Activated T-helper 1 cell treated with anti-CD3 and anti-CD28 coated beads, Interleukin-2, amount 50 U/mL, for 16 hours (primary cell): Measurements from ENCODE around the gene DGCR2.

Experiments used
- DNase-seq, 2 donors: peaks; one replicate each; pipeline ENCODE4 v3.0.0-alpha.2; 2020; ENCODE audit warnings: low read depth in 1 of 2, low spot score in 1 of 2

The DGCR2 gene

DNA sequence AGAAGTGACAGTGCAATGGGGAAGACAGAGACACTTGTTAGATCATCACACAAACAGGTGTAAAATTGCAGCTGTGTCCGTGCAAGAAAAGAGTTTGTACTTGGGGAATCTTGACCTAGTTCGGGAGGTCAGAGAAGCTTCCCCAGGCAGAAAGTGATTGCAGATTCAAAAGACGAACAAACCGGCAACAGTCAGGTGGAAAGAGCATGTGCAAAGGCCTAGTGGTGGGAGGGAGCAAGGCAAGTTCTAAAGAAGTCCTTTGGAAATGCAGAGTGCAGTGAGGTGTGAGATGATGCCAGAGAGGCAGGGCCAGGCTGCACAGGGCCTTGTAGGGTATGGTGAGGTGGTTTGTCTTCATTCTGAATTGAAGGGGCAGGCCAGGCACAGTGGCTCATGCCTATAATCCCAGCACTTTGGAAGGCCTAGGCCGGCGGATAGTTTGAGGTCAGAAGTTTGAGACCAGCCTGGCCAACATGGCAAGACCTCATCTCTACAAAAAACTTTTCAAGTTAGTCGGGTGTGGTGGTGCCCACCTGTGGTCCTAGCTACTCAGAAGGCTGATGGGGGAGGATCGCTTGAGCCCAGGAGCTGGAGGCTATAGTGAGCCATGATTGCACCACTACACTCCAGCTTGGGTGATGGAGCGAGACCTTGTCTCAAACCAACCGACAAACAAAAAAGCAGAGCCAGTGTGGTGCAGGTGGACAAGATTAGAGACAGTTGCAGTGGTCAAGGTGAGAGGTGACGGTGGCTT, 24.2 kb upstream of the DGCR2 start:
- no peak for DNase-seq

GRCh38 chr22:19143967-19144400, 21.8 kb upstream of the DGCR2 start:
- DNase-seq, result no peak

GRCh38 chr22:19143212-19143611, 21.0 kb upstream of the DGCR2 start:
- no peak for DNase-seq

DNA sequence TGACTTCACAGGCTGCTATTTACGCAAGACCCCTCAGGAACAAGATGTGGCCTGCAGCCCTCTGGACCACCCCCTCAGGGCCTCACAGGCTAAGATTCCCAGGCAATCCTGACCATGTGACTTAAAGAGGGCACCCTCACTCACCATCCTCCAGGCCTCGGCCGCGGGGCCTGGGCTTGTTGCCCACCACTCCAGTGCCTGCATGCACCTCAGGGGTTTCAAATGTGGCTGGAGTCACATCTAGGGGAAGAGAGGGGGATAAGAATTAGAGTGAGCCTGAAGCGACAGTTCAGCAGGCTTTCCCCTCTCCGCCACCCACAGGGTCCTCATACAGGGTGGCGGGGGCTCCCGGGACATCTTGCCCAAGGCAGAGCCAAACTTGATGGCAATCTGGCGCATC, 20.2 kb upstream of the DGCR2 start:
- no peak for DNase-seq

DNA sequence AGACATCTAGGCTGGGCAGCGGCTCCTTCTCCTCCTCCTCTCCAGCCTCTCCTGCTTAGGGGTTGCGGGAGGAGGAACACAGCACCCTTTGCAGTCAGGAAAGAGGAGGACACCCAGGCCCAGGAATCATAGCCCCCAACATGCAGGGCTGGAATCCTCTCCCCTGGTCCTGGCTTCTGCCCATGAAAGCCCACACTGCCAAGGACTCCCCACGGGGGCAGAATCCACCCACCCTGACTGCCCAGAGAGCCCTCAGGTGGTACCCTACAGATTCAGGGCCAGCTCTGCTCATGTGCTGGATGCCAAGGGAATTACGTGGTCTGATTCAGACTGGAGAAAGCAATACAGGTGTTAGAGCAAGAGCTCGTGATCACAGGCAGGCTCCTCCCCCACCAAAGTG, 17.8 kb upstream of the DGCR2 start:
- no peak for DNase-seq

DNA sequence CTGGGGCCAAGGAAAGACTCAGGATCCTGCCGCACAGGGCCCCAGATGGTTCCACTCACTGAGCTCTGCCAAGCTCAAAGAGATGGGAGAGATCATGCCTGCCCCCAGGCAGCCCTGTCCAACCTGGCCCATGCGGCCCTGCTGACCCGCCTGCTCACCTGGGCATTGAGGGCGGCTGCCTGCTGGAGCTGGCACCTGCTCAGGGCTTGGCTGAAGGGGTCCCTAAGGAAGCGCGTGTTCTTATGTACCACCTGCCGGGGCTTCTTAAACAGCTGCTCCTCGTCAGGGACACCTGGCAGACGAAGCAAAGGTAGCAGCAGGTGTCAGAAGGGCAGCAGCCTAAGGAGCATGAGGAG, 16.8 kb upstream of the DGCR2 start:
- no peak for DNase-seq

DNA sequence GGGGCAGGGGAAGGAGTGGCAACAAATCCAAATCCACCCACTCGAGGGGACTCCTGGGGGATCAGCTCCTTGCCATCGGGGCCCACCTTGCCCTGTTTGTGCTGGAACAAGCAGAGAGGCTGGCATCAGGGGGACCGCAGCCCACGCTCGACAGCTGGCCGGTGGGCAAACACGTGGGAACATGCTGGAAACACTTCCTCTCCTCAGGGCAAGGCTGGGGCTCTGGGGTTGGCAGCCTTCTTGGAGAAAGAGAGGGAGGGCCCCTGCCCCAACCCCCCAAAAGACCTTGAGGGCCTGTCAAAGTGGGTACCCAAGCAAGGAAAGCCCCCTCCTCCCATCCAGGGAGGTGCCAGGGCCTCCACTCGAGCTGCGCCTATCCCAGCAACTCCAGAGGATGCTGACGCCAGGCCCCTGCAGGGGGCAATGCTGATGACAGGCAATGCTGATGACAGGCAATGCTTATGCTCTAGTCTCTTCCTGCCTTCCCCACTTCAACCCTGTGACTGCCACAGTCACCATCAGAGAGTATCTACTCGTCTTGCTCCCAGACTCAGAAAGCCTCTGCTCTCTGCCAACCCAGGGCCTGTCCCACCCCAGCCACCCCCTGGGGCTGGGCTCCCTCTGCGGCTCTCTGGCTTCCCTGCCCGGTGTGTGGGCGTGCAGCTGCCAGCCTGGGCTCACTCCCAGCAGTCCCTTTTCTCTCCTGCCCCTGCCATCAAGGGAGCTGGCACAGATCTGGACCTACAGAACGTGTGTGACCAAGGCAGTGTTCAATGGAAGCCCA, 16.2 kb upstream of the DGCR2 start:
- no peak for DNase-seq

GRCh38 chr22:19137384-19138216, 15.4 kb upstream of the DGCR2 start:
- no peak for DNase-seq

- DNase-seq, result no peak
Observed at GRCh38 chr22:19136915-19137314, 14.7 kb upstream of the DGCR2 start.

GRCh38 chr22:19134874-19135273, 12.7 kb upstream of the DGCR2 start:
- DNase-seq, result no peak

DNA sequence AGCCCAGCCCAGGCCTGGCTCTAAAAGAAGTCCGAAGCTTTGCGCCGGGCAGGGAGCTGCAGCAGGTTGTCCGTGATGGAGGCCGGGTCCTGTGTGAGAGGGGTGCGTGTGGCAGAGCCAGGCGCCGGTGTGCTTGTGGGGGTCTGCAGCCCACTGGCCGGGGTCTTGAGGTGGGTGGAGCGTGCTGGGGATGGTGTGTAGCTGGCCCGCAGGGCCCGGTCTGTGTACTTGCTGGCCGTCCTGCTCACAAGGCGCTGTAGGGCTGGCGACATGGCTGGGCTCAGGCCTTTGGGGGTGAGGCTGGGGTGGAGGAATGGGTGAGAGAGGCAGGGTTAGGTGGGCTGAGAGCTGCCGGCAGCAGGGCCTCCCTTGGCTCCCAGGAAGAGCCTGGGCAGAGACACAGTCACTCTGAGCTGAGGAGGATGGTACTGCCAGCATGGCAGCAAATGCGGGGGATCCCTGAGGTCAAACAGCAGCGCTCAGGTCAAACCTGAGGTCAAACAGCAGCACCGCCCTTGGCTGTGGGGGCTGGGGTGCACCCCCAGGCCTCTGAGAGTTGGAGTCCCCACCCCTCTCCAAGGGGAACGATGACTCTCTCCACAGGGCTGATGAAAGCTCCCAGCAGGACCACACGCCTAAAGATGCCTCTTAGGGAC, 12.1 kb upstream of the DGCR2 start:
- DNase-seq, result no peak

GRCh38 chr22:19133561-19133960, 11.3 kb upstream of the DGCR2 start:
- DNase-seq, result no peak

DNA sequence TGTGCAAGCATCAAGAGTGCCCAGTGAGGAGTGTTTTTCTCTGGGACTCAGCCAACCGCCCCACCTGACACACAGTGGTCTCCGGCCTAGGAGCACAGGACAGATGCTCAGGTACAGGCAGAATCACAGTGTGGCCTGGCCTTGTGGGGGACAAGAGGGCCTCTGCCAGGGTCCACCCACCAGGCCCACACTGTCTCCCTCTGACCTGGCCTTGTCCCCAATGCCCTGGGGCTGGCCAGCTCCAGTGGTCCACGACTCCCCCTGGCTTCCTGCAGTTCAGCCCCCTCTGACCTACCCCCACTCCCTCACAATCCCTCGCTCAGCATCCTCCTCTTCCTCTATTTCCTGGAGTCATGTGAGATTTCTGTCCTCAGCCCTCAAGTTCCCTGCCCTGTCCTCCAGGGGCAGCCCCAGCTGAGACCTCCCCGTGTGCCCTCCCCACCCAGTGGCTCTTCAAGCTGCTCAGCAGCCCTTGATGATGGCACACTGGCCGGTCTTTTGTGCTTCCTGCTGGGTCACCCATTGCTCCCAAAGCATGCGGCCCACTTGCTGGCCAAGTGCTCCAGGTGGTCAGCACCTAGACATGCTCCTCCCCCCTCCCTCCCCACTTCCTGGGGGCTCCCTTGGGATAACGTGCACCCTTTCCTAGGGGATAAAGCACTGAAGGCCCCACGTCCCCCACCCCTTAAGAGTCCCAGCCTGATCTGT, 10.6 kb upstream of the DGCR2 start:
- no peak for DNase-seq

- no peak for DNase-seq
Observed at GRCh38 chr22:19132153-19132552, 9.9 kb upstream of the DGCR2 start.

DNA sequence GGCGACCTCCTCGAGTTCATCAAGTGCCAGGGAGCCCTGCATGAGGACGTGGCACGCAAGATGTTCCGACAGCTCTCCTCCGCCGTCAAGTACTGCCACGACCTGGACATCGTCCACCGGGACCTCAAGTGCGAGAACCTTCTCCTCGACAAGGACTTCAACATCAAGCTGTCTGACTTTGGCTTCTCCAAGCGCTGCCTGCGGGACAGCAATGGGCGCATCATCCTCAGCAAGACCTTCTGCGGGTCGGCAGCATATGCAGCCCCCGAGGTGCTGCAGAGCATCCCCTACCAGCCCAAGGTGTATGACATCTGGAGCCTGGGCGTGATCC, 9.4 kb upstream of the DGCR2 start:
- no peak for DNase-seq

DNA sequence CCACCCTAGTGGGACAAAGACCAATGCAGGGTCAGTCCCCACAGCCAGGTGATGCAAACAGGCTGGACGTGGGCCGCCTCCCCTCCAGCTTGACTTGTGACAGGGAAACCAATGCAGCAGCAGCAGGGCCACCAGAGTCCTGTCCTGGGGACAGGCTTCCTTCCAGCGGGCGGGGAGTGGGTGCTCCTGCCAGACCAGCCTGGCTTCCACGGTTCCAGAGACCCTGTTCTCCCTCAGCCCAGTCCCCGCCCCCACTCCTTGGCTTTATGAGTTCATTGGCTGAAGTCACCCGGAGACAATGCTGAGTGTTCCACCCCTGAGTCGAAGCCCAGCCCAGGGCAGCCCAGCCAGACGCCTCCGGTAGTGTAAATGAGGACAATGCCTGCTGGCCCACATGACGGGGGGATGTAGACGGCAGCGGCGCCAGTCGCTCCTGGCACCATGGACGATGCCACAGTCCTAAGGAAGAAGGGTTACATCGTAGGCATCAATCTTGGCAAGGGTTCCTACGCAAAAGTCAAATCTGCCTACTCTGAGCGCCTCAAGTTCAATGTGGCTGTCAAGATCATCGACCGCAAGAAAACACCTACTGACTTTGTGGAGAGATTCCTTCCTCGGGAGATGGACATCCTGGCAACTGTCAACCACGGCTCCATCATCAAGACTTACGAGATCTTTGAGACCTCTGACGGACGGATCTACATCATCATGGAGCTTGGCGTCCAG, 8.9 kb upstream of the DGCR2 start, which contains the start of gene TSSK2:
Gene TSSK2, plus strand, starts transcription at position 350 of the 726 bp plus-strand sequence. Its CDS starts 92 bp downstream, at position 442.
- no peak for DNase-seq

DNA sequence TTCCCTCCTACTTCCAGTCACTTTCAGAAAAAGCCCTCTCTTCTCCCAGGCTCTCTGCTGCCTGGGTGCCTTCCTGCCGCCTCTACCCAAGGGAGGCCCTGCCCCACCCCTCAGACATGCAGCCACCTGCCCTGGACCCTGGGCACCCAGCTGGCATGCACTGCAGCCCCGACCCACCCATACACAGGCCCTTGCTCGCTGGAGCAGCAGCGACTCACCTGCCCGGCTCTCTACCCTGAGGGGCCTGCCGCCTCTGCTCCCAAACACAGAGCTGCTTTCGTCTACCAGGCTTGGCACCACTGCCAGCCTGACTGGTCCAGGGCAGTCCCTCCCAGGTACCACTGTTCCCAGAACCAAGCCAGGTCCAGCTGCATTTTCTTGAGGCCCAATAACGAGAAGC, 7.7 kb upstream of the DGCR2 start:
- DNase-seq, result no peak

- DNase-seq, result no peak
Observed at GRCh38 chr22:19128946-19129727, 6.9 kb upstream of the DGCR2 start.

GRCh38 chr22:19128009-19128401, 5.8 kb upstream of the DGCR2 start:
- no peak for DNase-seq
